Measurements from ENCODE around the gene ING4. TPM values are rescaled to one million over a fixed set of nuclear protein-coding genes. Genes with fewer than 3 reads are reported as not detected.

Gene ING4
- total RNA-seq, 1 experiment from 2014 or later: 20.1 TPM

GRCh38 chr12:6607751-6608591, 54.9 kb downstream of the ING4 start:
- H2BK12ac ChIP-seq (ENCODE audit: insufficient read length, low read depth, low read length): no peak overlapping the region
- H4K5ac ChIP-seq (ENCODE audit: insufficient read length, low read depth, low read length): no peak overlapping the region
- no peak overlapping the region for H4K91ac ChIP-seq (ENCODE audit: insufficient read length, low read depth, low read length)
- no peaks in the 10 kb centered on the region for H4K20me1 ChIP-seq (ENCODE audit: control insufficient read depth, insufficient read depth, insufficient read length)
- no peak overlapping the region for H3K56ac ChIP-seq (ENCODE audit: insufficient read length, low read depth, low read length)
- H3K23me2 ChIP-seq (ENCODE audit: insufficient read length, low read depth, low read length, poor library complexity, severe bottlenecking): peaks cover 5% of the 10 kb centered on the region
- H3K4me3 Mint-ChIP-seq: no peak overlapping the region
- H2BK20ac ChIP-seq (ENCODE audit: low read depth, low read length, poor library complexity, severe bottlenecking): no peak overlapping the region
- H3K4ac ChIP-seq (ENCODE audit: low read depth, low read length): no peak overlapping the region
- no peak for TF ChIP-seq CTCF (conservative IDR thresholded peaks at IDR 0.05)
- peaks cover 18 to 29% (median 29%) of the 10 kb centered on the region in 3 experiments for H3K36me3 Mint-ChIP-seq (ENCODE audit: insufficient read depth in 1 of 3, low read depth in 3 of 3)
- H3T11ph ChIP-seq (ENCODE audit: low read length): no peak overlapping the region
- no peak overlapping the region for H2AK5ac ChIP-seq (ENCODE audit: insufficient read length, low read length)
- H3K18ac ChIP-seq (ENCODE audit: insufficient read length, low read depth, low read length): no peak overlapping the region
- 100% methylated on average over 1 of the region's 8 CpGs for WGBS (ENCODE audit: extremely low coverage, insufficient read length, low lambda C conversion rate)
- peaks cover 3% of the 10 kb centered on the region for H3K79me1 ChIP-seq (ENCODE audit: insufficient read depth, low read depth, low read length, poor library complexity, severe bottlenecking)
- H3K9me3 Mint-ChIP-seq: no peaks in the 10 kb centered on the region
- no peaks in the 10 kb centered on the region for H3K27me3 Mint-ChIP-seq (ENCODE audit: low read depth)
- peaks cover 11% of the 10 kb centered on the region; the same call in 1 of the 2 replicates for H3K4me1 ChIP-seq (ENCODE audit: insufficient read depth, low read length)
- no peak overlapping the region for H3K23ac ChIP-seq (ENCODE audit: insufficient read length, low read depth, low read length)
- no peak overlapping the region for H3K27ac Mint-ChIP-seq
- H3K9me3 ChIP-seq (ENCODE audit: control insufficient read depth, low read depth, low read length): no peaks in the 10 kb centered on the region
- no peaks in the 10 kb centered on the region for H3K27me3 ChIP-seq (ENCODE audit: insufficient read depth, low read length)
- peaks cover 47 to 51% of the 10 kb centered on the region in 2 experiments for H3K4me1 Mint-ChIP-seq
- H3K9ac ChIP-seq (ENCODE audit: extremely low read depth, insufficient read length, low read length): no peak overlapping the region
- no peak overlapping the region for H2BK120ac ChIP-seq (ENCODE audit: low read depth, low read length, poor library complexity, severe bottlenecking)
- DNase-seq: peak; percentile 70
- no peak overlapping the region for H3K27ac ChIP-seq (ENCODE audit: insufficient read length, low read depth, low read length)
- peaks cover 25% of the 10 kb centered on the region; the same call in 1 of the 2 replicates for H3K79me2 ChIP-seq (ENCODE audit: insufficient read depth, low read length)
- H4K8ac ChIP-seq (replicated peaks; ENCODE audit: insufficient read length, low read depth, low read length): no peak overlapping the region
- H2BK15ac ChIP-seq (ENCODE audit: low read depth, low read length): no peak overlapping the region
- no peak overlapping the region for H2AFZ ChIP-seq (ENCODE audit: low read length)
- H3K4me2 ChIP-seq (ENCODE audit: insufficient read depth, insufficient read length, low read length): no peak overlapping the region
- H3K14ac ChIP-seq (ENCODE audit: insufficient read depth, low read length): no peak overlapping the region
- H2BK5ac ChIP-seq (ENCODE audit: insufficient read length, low read length): no peak overlapping the region

All from H9 (cell line).